C4-2B (cell line): Measurements from ENCODE around the gene FDCSP.
"Not testable (repeated sequence)": the region's sequence is repeated elsewhere in the genome, so short reads cannot be mapped to it uniquely, and the experiment has no call there.

Experiments used
- CTCF ChIP-seq: fragments of 450-650 bp; conservative IDR thresholded peaks from 2 replicates; pipeline ENCODE4 v1.5.1; 2017; ENCODE audit warnings: mild to moderate bottlenecking
- ZFX ChIP-seq: fragments of 450-650 bp; IDR thresholded peaks from 2 replicates; pipeline ENCODE4 v1.6.1; 2017

GRCh38 chr4:70216109-70216508 is 9.8 kb upstream of the FDCSP start:
- not testable (repeated sequence) for TF ChIP-seq CTCF, ZFX
